Colon (tissue), 2 donors: ENCODE data around the gene ID1.
"Not testable (repeated sequence)": the region's sequence is repeated elsewhere in the genome, so short reads cannot be mapped to it uniquely, and the experiment has no call there.

Source experiments
- FAIRE-seq: peaks from 2 replicates; lab custom pipeline; 2012; peaks lifted over from hg19 to GRCh38; lab: Jason Lieb, UNC
- donor health status: control.
- donor health status: control.

ID1 gene

GRCh38 chr20:31638317-31638716 lies 33.2 kb downstream of the ID1 start:
- FAIRE-seq, result no peak

- FAIRE-seq, result no peak
These were observed 33.7 kb downstream of the ID1 start for GRCh38 chr20:31638816-31639215.

GRCh38 chr20:31640259-31640658 lies 35.2 kb downstream of the ID1 start:
- FAIRE-seq, result no peak

- no peak for FAIRE-seq
These were observed 36.3 kb downstream of the ID1 start for GRCh38 chr20:31641391-31641790.

- no peak for FAIRE-seq
These were observed 37.7 kb downstream of the ID1 start for GRCh38 chr20:31642837-31643236.

- FAIRE-seq, result no peak
These were observed 38.4 kb downstream of the ID1 start for GRCh38 chr20:31643522-31643921.

GRCh38 chr20:31644701-31645100 lies 39.6 kb downstream of the ID1 start:
- no peak for FAIRE-seq

GRCh38 chr20:31648104-31648503 lies 43.0 kb downstream of the ID1 start:
- FAIRE-seq, result not testable (repeated sequence)

- FAIRE-seq, result no peak
These were observed 47.9 kb downstream of the ID1 start for GRCh38 chr20:31652917-31653396.

GRCh38 chr20:31653561-31653960 lies 48.5 kb downstream of the ID1 start:
- no peak for FAIRE-seq

- no peak for FAIRE-seq
These were observed 49.4 kb downstream of the ID1 start for GRCh38 chr20:31654534-31654933.
